Measurements from ENCODE around the gene L3MBTL4.
"Not testable (repeated sequence)": the region's sequence is repeated elsewhere in the genome, so short reads cannot be mapped to it uniquely, and the experiment has no call there.

Gene L3MBTL4

DNA sequence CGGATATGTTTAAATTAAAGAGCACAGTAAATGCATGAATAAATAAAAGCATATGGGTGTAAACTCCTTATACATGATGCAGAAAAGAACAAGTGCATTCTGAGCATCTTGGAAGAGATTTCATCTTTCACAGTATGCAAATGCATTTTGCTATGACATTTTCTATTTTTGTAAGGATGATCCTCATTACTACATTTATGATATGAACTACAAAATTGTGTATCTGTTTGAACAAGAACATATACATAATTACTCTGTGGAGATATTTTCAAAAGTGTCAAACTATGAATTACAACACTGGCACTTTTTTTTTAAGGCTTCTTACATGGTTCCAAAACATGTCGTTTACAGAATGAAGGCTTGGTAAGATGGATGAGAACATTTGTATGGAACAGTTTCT is 335.3 kb downstream of the L3MBTL4 start:
- DNase-seq = no peak

DNA sequence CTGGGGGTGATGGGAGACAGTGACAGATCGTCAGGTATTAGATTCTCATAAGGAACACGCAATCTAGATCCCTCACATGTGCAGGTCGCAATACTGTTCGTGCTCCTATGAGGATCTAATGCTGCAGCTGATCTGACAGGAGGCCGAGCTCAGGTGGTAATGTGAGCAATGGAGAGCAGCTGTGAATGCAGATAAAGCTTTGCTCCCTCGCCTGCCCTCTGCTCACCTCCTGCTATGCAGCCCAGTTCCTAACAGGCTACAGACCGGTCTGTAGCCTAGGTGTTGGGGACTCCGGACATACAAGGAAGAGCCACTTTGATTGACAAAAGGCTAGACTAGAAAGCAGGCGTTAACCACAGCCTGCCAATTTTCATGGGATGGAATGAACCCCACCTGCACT is 335.8 kb downstream of the L3MBTL4 start:
- no peak for DNase-seq

DNA sequence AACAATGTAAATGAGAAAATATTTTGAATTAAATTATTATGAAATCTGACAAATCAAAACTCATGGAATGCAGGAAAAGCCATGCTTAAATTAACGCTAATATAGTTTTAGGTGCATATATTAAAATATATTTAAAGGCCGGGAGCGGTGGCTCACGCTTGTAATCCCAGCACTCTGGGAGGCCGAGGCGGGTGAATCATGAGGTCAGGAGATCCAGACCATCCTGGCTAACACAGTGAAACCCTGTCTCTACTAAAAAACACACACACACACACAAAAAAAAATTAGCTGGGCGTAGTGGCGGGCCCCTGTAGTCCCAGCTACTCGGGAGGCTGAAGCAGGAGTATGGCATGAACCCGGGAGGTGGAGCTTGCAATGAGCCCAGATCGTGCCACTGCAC is 342.3 kb downstream of the L3MBTL4 start:
- DNase-seq = not testable (repeated sequence)

DNA sequence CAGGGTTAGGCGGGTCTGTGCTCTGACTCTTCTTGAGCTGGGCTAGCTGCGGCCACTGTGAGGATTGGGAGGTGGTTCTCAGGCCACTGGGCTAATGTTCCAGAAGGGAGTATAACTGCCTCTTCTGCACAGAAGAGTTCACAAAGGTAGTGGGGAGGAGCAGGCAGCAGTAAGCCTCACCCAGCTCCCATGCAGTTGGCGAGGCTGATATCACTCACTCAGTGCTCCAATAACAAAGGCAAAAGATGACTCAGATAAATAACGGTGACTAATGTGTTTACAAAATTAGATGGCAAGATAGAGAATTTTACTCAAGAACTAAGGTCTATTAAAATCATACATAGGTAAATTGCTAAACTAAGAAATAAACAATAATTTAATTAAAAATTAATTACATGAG is 345.2 kb downstream of the L3MBTL4 start:
- no peak for DNase-seq

DNA sequence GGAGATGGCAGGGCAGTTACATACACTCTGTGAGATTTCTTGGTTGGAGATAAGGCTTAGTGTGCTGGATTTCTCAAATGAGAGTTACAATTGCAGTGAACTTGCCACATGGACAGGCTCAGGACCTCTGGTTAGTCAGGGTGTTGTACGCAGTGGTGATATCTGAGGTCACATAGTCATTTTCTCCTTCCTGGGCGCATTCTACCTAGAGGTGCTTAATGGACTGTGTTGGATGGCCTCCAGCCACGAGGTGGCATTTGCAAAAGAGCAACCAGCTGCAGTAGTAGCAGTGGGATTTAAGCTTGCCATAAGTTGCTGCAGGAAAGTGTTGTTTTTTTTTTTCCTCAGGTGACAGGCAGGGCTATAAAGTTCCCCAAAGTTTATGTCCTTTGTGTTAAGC is 345.6 kb downstream of the L3MBTL4 start:
- no peak for DNase-seq

DNA sequence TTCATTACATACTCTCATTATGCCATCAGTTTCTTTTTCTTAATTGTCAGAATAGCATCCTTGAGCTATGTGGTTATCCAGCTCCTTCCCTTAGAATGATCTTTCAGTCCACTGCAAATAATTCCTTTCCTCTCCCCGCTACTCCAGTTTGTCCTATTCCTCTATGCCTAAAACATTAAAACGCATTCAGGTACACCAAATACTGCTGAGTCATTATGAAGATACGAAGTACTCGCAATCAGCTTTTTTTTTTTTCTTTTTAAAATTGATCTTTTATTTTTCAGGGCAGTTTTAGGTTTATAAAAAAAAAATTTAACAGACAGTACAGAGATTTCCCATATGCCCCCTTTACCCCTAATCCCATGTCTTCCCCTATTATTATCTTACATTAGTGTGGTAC is 354.6 kb downstream of the L3MBTL4 start:
- DNase-seq = no peak

DNA sequence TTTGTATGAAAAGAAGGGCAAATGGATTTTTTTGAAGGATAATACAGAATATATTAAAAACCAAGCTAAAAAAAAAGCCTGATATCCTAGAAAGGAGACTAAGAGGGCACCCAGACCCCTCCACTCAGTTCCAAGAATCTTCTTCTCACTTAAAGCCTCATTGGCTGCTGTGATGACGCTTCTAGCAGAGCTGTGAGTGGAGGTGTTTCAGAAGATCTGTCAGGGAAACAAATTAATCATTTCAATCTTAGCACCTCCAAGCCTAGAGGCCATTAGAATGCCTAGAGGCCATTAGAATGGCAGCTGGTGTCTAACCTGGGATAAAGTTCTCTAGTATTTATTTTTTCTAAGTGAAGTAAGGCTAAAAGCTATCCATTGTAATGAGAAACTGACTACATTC is 355.2 kb downstream of the L3MBTL4 start:
- no peak for DNase-seq

DNA sequence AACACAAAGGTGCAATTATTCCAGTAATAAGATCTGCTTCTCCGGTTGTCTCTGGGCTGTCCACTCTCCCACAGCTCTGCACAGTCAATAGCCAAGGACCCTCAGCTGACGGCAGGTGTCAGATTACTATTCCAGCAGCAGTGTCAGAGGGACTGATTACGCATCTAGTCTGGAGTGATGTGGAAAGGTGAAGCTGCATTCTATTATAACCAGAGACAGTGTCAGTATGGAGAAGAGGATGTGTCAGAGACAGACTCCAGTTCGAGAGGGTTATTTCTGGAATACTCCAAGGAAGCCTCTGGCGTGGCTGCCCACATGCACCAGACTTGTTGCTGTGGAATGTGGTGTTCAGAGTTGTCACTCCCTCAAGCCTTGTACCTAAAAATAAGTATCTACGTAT is 355.8 kb downstream of the L3MBTL4 start:
- DNase-seq = no peak

DNA sequence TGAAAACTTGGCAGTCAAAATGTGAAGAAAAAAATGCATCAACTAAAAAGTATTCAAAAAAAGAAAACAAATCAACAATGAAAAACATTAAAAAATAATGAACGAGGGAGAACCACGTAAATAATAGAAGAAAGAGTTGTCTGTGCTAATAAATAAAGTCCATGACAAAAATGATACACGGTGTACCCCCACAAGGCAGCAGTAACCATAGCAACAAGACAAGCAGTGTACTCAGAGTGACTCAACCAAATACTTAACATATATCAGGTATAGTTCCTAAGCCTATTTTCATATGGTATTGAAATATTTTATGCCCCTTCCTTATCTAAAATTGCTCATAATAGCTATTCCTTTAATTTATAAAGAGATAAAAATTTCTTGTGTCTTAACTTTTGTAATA is 357.1 kb downstream of the L3MBTL4 start:
- no peak for DNase-seq

DNA sequence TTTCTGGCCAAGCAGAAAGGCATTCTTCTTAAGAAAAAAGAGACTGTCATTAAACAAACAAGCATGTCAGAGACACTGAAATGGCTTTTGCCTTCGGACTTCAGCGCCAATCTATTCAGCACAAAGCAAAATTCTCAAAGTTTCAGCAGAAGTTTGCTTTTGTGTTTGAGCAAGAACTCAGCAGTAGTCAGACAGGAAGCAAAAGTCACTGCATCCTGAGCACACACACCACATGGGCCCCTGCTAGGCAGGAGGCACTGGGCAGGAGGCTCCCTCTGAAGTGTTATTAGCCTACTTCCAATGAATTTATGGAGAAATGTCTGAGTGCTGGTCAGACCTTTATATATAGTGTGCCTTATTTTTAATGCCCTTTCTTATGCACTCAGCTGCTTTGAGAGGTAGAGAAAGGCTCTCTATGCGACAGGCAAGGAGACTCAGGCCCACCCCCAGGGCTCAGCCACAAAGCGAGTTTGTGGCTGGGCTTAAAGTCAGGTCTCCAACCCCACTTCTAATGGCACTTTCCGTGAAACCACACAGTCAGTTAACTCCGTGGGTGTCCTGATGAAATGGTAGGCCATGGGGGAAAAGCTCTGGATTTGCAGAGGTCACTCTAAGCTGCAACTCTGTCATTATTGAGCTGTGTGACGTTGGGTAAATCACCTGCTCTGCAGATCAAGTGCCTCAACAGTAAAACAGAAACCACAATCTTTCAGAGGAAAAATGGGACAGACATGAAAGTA is 358.4 kb downstream of the L3MBTL4 start:
- peak; percentile 10 for DNase-seq

DNA sequence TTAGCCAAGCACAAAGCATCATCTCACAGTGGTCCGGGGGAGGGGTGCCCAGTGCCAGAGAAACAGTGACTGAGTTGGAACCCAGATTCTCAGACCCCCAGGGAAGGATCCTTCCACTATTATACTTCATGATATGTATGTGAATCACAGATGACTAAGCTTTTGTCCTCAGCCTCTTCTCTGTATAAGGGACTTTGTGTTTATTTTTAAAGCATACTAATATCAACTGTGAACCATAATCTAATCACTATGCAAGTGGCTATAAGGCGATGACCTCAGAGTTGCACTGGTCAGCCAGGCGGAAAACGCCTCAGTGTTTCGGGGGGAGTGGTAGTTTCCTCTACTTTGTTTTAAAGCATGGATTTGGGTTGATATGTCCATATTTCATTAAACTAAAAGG is 359.0 kb downstream of the L3MBTL4 start:
- DNase-seq = no peak

DNA sequence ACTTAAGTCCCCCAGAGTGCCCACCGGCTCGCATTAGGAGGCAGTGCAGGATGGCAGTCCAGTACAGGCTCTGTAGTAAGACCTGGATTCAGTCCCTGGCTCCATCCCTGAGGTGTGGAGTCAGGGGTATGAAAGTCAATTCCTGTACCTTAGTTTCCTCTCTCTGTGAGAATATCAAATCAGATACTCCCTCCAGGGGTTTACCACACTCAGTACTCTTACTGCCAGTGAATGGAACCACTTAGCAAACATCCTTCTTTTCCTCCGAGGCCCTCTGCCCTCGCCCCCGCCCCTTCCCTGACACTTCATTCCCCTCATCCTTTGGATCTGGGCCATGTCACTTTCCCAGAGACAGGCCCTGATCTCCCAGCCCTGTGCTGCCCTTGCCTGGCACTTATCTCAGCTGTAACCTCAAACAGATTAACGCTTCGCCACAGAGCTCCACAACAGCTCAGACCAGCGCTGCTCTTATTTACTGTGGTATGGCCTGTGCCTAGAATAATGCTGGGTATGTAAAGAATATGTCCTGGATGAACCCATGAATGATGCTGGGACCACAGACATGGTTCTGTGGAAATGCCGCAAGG is 360.4 kb downstream of the L3MBTL4 start:
- DNase-seq = no peak

DNA sequence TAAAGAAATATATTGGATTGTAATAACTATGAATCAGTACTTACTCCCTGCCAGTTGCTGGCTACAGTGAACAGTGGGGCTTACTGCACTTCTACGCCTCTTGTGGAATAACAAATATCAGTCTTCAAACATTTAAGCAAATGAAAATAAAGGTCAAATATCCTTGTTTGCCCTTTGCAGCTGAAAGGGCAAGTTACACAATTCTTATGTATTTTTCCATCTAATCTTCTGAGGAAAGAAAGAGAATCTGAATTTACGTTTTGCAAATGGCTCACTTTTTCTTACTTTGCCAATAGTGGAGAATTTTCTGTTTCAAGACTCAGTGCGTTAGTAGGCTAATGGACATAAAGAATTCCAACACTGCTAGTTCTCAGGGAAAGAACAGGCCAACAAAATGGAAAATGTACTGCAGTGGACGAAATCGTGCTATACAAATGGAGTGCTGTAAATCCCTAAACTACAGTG is 362.2 kb downstream of the L3MBTL4 start:
- DNase-seq = no peak

DNA sequence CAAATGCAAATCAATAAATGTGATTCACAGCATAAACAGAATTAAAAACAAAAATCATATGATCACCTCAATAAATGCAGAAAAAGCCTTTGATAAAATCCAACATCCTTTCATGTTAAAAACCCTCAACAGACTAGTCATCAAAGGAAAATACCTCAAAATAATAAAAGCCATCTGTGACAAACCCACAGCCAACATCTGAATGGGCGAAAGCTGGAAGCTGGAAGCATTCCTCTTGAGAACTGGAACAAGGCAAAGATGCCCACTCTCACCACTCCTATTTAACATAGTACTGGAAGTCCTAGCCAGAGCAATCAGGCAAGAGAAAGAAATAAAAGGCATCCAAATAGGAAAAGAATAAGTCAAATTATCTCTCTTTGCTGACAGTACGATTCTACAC is 367.1 kb downstream of the L3MBTL4 start:
- not testable (repeated sequence) for DNase-seq

DNA sequence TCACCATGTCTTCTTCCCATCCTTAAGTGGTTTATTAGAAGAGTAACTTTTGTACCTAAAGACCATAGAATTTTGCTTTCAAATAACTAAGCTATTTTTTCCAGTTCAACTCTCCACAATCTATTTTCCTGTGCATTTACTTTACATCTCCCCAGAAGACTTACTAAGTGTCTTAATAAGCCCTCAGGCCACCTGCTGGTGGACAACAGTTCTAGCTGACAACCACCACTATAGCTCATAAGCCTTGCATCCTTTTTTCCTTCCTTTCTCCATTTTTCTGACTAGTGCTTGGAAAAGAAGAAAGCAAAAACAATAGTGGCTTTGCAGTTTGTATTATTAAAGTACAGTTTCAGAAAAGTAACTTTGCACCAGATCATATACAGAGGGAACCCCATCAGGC is 369.9 kb downstream of the L3MBTL4 start:
- DNase-seq = no peak

DNA sequence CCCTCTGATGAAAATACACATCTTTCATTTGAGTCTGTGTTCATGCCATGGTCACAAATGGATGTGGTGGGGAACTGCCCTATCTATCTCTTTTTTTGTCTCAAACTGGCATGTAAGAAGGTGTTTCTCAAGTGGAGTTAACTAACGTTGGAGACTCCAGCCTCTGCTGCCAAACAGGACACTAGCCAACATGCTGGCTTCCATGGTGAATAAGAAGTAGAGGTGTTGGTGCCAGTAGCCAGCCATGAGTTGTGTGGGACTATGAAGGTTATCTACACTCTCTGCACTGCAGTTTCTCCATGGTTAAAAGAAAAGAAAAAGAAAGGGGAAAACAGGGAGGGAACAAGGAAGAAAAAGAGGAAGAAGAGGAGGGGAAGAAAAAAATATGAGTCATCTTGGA is 370.4 kb downstream of the L3MBTL4 start:
- DNase-seq = no peak

DNA sequence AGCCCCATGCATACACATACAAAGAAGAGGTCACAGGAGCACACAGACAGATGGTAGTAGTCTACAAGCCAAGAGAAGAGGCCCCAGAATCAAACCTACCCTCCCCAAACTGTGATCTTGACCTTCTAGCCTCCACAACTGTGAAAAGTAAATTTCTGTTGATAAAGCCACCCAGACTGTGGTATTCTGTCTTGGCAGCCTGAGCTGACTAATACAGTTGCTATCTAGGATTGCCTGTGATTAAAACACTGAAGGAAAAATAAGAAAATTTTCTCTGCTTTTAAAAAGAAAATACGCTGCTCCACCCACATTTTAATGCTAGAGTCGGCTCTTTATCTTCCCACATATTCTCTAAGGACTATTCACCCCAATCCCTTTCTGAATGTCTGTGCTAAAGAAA is 375.7 kb downstream of the L3MBTL4 start:
- DNase-seq = no peak

DNA sequence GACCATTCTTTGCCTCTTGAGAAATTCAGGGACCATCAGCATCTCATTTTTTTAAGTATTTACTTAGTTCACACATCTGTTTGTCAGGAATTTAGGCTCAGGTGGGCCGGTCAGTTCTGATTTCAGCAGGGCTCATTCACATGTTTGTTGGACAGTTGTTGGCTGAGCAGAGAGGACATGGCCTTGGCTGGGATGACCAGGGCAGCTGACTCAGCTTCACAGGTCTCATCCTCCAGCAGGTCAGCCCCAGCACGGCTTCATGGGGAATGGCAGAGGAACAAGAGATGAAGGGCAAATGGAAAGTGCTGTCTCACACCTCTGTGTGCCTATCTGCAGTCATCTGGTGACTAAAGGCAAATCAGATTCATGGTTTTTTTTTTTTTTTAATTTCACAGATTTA is 383.3 kb downstream of the L3MBTL4 start:
- no peak for DNase-seq

DNA sequence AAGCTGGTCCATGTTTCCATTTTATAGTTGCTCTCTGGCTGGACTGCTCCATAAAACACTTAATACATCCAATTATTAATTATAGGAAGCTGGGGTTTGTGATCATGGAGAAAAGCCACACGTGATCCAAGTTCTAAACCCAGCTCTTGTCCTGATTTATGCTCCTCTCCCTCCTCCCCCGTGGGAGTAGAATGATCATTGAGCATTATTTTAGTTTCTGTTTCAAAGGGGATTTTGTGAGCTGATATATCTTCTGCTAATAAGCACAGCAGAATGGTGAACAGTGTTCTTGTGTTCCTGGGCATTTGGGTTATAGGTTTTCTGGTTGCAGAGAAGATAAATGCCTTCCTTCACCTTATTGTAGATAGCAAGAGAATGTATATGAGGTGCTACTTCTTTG is 383.7 kb downstream of the L3MBTL4 start:
- DNase-seq = no peak

DNA sequence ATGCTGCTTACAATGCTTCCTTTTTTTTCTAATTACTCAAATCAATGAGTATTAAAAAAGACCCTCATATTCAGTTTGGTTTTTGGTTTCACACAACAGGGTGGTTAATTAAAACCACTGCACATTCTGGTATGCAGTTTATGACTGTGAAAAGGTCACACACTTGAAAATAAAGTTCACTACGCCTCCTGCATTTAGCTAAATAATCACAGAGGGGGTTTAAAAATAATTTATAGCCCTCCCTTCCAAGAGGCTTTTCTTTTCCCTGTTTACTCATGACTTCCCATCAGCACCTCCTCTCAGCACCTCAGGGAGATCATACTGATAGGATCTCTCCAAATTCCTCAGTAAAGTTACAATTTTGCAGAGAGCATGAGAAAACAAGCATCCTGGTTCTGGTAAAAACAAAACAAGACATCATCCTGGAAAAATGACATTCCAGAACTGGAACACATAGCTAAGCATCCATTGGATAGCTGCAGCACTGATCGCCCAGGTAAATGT is 389.9 kb downstream of the L3MBTL4 start:
- no peak for DNase-seq

DNA sequence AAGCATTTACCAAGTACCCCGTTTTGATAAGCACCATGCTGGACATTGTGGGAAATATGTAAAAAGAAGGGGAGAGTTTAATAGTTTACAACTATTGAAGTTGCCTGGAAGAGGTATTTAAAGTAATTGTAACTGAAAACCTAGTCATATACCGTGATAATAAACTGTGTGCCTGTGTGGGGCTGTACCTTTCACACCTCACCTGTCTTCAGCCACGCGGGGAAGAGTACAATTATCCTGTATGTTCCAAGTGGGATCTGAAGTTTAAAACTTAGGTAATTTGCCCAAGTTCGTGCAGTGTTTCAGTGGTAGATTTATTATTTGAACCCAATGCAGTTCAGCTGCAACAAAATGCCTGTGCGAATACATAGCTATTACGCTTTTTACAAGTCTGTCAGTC is 391.2 kb downstream of the L3MBTL4 start:
- DNase-seq = no peak

DNA sequence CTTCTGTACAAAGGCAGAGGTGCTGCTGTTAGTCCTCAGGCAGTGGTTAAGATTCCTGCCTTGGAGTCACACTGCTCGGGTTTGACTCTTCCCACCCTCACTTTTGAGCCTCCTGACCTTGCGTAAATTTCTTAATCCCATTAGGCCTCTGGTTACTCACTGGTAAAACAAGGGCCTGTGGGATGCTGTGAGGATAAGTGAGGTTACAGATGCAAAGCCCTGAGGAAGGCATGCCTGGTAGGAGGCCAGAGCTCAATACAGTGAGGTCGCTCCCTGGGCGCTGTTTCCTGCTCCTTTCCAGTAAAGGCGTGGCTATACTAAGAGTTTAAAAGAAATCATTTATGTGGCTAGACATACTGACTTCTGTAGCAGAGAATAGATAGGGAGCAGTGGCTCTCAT is 391.9 kb downstream of the L3MBTL4 start:
- no peak for DNase-seq

DNA sequence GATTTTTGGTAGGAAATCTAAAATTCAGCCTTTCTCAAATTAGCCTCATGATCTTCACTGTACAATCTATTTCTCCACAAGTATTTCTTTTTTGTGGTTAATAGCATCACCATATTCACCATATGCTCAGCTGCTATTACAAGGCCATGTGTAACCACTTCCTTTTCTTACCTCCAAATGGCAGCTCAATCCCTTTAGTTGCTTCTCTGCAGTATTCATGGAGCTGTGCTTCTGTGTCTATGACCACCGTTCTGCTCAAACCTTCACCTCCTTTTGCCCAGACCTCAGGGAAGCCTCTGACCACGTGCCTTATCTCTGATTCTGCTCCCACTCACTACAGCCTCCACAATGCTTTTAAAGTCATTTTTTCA is 392.7 kb downstream of the L3MBTL4 start:
- DNase-seq = no peak

DNA sequence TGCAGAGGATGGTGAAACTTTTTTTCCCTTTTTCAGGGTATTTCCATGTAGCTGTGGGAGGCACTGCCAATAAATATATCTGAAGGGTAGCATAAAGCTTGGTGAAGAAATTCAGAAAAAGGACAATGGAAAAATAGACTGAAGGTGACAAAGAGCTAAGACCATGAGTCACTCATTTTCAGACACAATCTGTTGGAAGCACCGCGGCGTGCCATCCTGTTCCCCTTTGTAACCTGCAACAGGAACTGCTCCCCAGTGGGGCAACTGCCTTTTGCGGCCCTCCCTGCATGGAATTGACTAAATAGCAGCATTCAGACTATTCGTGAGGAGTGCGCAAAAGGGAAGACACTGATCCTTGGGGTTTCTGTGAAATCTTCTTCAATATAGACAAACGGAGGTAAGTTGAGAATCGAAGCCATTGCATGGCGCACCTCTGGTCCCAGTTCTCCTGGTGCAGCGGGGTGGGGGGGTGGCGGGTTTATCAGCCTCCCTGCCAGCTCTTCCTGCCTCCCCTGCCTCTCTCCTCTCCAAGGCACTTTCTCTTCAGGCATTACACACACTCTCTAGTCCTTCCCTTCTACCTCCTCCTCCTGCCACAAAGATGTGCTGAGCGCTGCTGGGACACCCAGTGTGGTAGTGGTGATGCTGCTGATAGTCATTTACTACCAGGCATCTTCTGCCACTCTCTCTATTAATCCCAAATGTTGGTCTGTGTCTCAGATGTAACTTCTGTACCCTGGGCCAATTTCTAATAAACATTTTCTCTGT is 393.2 kb downstream of the L3MBTL4 start:
- DNase-seq = no peak
